HepG2 (cell line): ENCODE results near the gene LSM2. TPM values are rescaled to one million over a fixed set of nuclear protein-coding genes. Genes with fewer than 3 reads are reported as not detected.

ENCODE experiments used
- ELF4 ChIP-seq: sonication (generic); formaldehyde crosslinking; IDR thresholded peaks from 2 replicates; pipeline ENCODE4 v1.5.0; 2020; ENCODE audit warnings: missing genetic modification reagents, mild to moderate bottlenecking, moderate library complexity, borderline replicate concordance
- GATAD2A ChIP-seq: IDR thresholded peaks from 2 replicates; pipeline ENCODE4 v1.6.1; 2016
- HIC2 ChIP-seq: sonication (generic); formaldehyde crosslinking; IDR thresholded peaks from 2 replicates; pipeline ENCODE4 v1.9.0; 2022; ENCODE audit warnings: low read depth, missing genetic modification reagents
- HMGXB4 ChIP-seq, 2 experiments: sonication (generic) in 1 of 2; formaldehyde crosslinking in 1 of 2; IDR thresholded peaks; 2 replicates each; pipeline versions ENCODE4 v1.4.0 to v1.6.1; 2018 to 2020; ENCODE audit warnings: missing genetic modification reagents in 2 of 2, borderline replicate concordance in 1 of 2, low read depth in 1 of 2, mild to moderate bottlenecking in 1 of 2, missing biosample characterization in 1 of 2
- KLF13 ChIP-seq: sonication (generic); formaldehyde crosslinking; IDR thresholded peaks from 2 replicates; pipeline ENCODE4 v1.4.0; 2020; ENCODE audit warnings: mild to moderate bottlenecking, missing genetic modification reagents
- MTF2 ChIP-seq: sonication (generic); formaldehyde crosslinking; IDR thresholded peaks from 2 replicates; pipeline ENCODE4 v1.5.0; 2020; ENCODE audit warnings: missing genetic modification reagents, borderline replicate concordance
- STAG1 ChIP-seq: sonication (generic); formaldehyde crosslinking; IDR thresholded peaks from 2 replicates; pipeline ENCODE4 v1.4.0; 2020; ENCODE audit warnings: missing genetic modification reagents
- ZNF318 ChIP-seq: sonication (generic); formaldehyde crosslinking; IDR thresholded peaks from 2 replicates; pipeline ENCODE4 v1.4.0; 2020; ENCODE audit warnings: mild to moderate bottlenecking, missing genetic modification reagents
- ZNF331 ChIP-seq: sonication (generic); formaldehyde crosslinking; IDR thresholded peaks from 2 replicates; pipeline ENCODE4 v1.4.0; 2020; ENCODE audit warnings: missing genetic modification reagents
- ZNF33B ChIP-seq: sonication (generic); formaldehyde crosslinking; IDR thresholded peaks from 2 replicates; pipeline ENCODE4 v1.5.1; 2020; ENCODE audit warnings: mild to moderate bottlenecking, missing genetic modification reagents
- ZSCAN9 ChIP-seq: IDR thresholded peaks from 2 replicates; pipeline ENCODE4 v1.6.1; 2016; ENCODE audit warnings: borderline replicate concordance
- polyA plus RNA-seq, 8 experiments: library from polyadenylated mRNA; depleted of rRNA in 3 of 8; stranded (reverse) in 7 of 8; unstranded in 1 of 8; fragments of >200 nt; fragmentation: Illumina TruSeq in 4 of 8; extraction: Trizol in 4 of 8; gene quantifications; 2 replicates each; pipeline versions ENCODE4 v1.2.1 to v1.2.3, GENCODE V29; 2011 to 2016; ENCODE audit warnings: low read depth in 4 of 8, missing spikeins in 1 of 8, mixed read lengths in 1 of 8; ENCODE audit not compliant: insufficient read depth in 1 of 8
- total RNA-seq, 5 experiments: library from RNA; depleted of rRNA; stranded (reverse); fragments of >200 nt; fragmentation: Illumina TruSeq; extraction: Trizol; gene quantifications; 2 replicates each; pipeline ENCODE4 v1.2.3, GENCODE V29; 2016; ENCODE audit warnings: low read depth in 1 of 5
- TF ChIP-seq, protein P1 (sequence below): sonication (generic); formaldehyde crosslinking; IDR thresholded peaks from 2 replicates; pipeline ENCODE4 v1.4.0; 2020; ENCODE audit warnings: low read depth, mild to moderate bottlenecking, missing genetic modification reagents

Gene LSM2
- total and polyA plus RNA-seq, 2 of the 13 experiments (the other 11 are each of a cell fraction or from before 2014, with no cell fraction given), result 69.4 to 90.5 TPM

DNA sequence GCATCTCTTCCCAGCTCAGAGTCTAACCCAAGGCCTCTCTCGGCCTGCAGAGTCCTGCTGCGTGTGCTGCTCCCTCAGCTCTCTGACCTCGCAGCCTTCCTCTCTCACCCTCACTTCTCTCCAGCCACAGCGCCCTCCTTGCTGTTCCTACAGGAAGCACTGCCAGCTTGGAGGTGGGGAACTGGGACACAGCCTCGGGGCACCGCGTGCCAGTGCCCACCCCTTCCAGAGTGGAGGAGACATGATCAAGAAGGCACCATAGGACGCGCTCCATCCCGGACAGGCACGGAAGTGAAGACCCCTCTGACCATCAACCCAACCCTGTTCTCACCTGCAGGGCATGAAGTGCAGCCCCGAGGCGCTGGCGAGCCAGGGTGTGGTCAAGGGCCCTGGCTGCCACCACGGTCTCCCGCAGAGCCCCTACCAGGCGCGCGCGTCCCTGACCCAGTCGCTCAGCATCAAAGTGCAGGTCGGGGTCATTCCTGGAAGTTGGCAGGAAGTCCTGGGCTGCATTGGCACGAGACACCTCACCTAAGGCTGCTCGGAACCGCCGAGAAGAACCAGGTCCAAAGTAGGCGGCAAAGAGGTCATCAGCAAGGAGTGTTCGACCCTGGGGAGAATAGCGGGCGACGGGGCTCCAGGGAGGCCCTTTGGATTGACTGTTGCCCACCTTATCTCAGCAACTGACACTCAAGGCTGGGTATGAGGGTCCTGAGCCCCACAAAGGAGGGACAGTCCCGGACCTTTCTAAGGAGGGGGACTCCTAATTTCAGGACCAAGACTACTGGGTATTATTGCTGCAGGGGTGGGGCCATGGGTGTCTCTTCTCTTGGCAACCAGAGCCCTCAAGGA is 30.9 kb downstream of the LSM2 start (continued):
- TF ChIP-seq ZNF318 (CRISPR knock-in tag), result 0 out of 2 replicates have a peak, but pooled peaks have one; percentile 30
- TF ChIP-seq ZNF33B (CRISPR knock-in tag), result no peak
- peak in 1 of 2 experiments; percentile 13; a peak in 2 of 4 replicates for TF ChIP-seq HMGXB4 (CRISPR knock-in tag; IDR thresholded peaks at IDR 0.05; ENCODE audit: borderline replicate concordance in 1 of 2, low read depth in 1 of 2)
- no peak for TF ChIP-seq ELF4 (CRISPR knock-in tag)
- no peak for TF ChIP-seq ZSCAN9 (CRISPR knock-in tag)
- no peak for TF ChIP-seq KLF13 (CRISPR knock-in tag)
- 0 out of 2 replicates have a peak, but pooled peaks have one; percentile 20 for TF ChIP-seq GATAD2A (CRISPR knock-in tag)
- TF ChIP-seq ZNF331, result no peak
- peak; percentile 76 for TF ChIP-seq HIC2 (CRISPR knock-in tag)
- TF ChIP-seq MTF2 (CRISPR knock-in tag), result no peak
- TF ChIP-seq STAG1 (CRISPR knock-in tag), result peak; percentile 16
- TF ChIP-seq, protein P1, sequence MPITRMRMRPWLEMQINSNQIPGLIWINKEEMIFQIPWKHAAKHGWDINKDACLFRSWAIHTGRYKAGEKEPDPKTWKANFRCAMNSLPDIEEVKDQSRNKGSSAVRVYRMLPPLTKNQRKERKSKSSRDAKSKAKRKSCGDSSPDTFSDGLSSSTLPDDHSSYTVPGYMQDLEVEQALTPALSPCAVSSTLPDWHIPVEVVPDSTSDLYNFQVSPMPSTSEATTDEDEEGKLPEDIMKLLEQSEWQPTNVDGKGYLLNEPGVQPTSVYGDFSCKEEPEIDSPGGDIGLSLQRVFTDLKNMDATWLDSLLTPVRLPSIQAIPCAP (CRISPR knock-in tag), result no peak
